ENCODE results near the gene PDE4D.

The PDE4D gene

GRCh38 chr5:59180515-59180914 lies 713.0 kb downstream of the PDE4D start:
- Histone ChIP-seq H3K36me3 (ENCODE audit: control insufficient read depth, insufficient read depth, low read length) (no peaks in the 10 kb centered on the region), H3K9ac (ENCODE audit: low read length) (no peak overlapping the region), H3K9me3 (ENCODE audit: control insufficient read depth, low read length) (no peaks in the 10 kb centered on the region), H3K27me3 (ENCODE audit: control insufficient read depth, insufficient read depth, low read length) (no peaks in the 10 kb centered on the region), H3K4me1 (ENCODE audit: control insufficient read depth, insufficient read depth, low read length) (no peaks in the 10 kb centered on the region), H3K4me3 (ENCODE audit: low read length) (no peak overlapping the region)

- Histone ChIP-seq H3K27me3 (ENCODE audit: control insufficient read depth, insufficient read depth, low read length) (no peaks in the 10 kb centered on the region), H3K36me3 (ENCODE audit: control insufficient read depth, insufficient read depth, low read length) (no peaks in the 10 kb centered on the region), H3K4me3 (ENCODE audit: low read length) (no peak overlapping the region), H3K9me3 (ENCODE audit: control insufficient read depth, low read length) (no peaks in the 10 kb centered on the region), H3K9ac (ENCODE audit: low read length) (no peak overlapping the region), H3K4me1 (ENCODE audit: control insufficient read depth, insufficient read depth, low read length) (no peaks in the 10 kb centered on the region)
Observed at GRCh38 chr5:59179704-59180103, 713.8 kb downstream of the PDE4D start.

GRCh38 chr5:59178482-59178881 lies 715.0 kb downstream of the PDE4D start:
- no peaks in the 10 kb centered on the region for H3K4me1 ChIP-seq (ENCODE audit: control insufficient read depth, insufficient read depth, low read length)
- no peak overlapping the region for H3K4me3 ChIP-seq (ENCODE audit: low read length)
- H3K9me3 ChIP-seq (ENCODE audit: control insufficient read depth, low read length): no peaks in the 10 kb centered on the region
- no peaks in the 10 kb centered on the region for H3K27me3 ChIP-seq (ENCODE audit: control insufficient read depth, insufficient read depth, low read length)
- no peak overlapping the region for H3K9ac ChIP-seq (ENCODE audit: low read length)
- no peaks in the 10 kb centered on the region for H3K36me3 ChIP-seq (ENCODE audit: control insufficient read depth, insufficient read depth, low read length)

DNA sequence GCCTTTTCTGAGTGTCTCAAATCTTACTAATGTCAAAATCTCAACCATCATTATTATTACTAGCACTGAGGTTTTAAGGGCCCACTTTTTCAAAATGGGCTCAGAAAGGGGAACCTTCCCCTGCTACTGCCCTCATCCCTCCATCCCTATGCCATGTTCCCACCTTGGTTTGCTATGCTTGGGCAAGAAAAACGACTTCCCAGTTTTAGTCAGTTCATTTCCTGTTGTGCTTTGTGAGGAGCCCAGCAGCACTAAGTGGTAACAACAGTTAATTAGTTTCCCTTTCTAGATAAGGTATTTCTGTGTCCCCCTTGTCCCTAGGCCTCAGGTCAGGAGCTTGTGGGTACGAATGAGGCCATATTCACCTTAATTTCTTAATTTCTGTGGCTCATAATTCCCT lies 715.5 kb downstream of the PDE4D start:
- Histone ChIP-seq H3K9me3 (ENCODE audit: control insufficient read depth, low read length) (no peaks in the 10 kb centered on the region), H3K4me1 (ENCODE audit: control insufficient read depth, insufficient read depth, low read length) (no peaks in the 10 kb centered on the region), H3K4me3 (ENCODE audit: low read length) (no peak overlapping the region), H3K27me3 (ENCODE audit: control insufficient read depth, insufficient read depth, low read length) (no peaks in the 10 kb centered on the region), H3K36me3 (ENCODE audit: control insufficient read depth, insufficient read depth, low read length) (no peaks in the 10 kb centered on the region), H3K9ac (ENCODE audit: low read length) (no peak overlapping the region)

DNA sequence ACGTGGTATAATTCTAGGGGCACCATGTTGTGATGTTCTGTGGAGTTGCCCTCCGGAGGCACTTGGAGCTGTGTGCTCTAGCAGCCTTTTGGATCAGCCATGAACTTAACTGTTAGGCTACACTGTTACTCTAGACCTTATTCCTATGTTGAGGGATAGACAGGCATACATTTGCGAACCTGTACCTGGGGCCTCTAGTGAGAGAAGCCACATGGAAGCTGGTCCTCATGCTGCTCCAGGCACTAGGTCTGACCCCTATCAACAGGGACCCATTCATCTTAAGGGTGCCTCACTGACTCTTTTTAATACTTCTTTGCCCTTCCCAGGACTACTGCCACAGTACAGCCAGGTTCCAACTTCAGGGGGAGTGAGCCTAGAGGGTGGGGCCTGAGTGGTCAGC lies 715.9 kb downstream of the PDE4D start:
- Histone ChIP-seq H3K4me3 (ENCODE audit: low read length) (no peak overlapping the region), H3K4me1 (ENCODE audit: control insufficient read depth, insufficient read depth, low read length) (no peaks in the 10 kb centered on the region), H3K36me3 (ENCODE audit: control insufficient read depth, insufficient read depth, low read length) (no peaks in the 10 kb centered on the region), H3K9ac (ENCODE audit: low read length) (no peak overlapping the region), H3K9me3 (ENCODE audit: control insufficient read depth, low read length) (no peaks in the 10 kb centered on the region), H3K27me3 (ENCODE audit: control insufficient read depth, insufficient read depth, low read length) (no peaks in the 10 kb centered on the region)

- Histone ChIP-seq H3K36me3 (ENCODE audit: control insufficient read depth, insufficient read depth, low read length) (no peaks in the 10 kb centered on the region), H3K9ac (ENCODE audit: low read length) (no peak overlapping the region), H3K27me3 (ENCODE audit: control insufficient read depth, insufficient read depth, low read length) (no peaks in the 10 kb centered on the region), H3K4me3 (ENCODE audit: low read length) (no peak overlapping the region), H3K4me1 (ENCODE audit: control insufficient read depth, insufficient read depth, low read length) (no peaks in the 10 kb centered on the region), H3K9me3 (ENCODE audit: control insufficient read depth, low read length) (no peaks in the 10 kb centered on the region)
Observed at GRCh38 chr5:59174248-59174844, 719.2 kb downstream of the PDE4D start.

DNA sequence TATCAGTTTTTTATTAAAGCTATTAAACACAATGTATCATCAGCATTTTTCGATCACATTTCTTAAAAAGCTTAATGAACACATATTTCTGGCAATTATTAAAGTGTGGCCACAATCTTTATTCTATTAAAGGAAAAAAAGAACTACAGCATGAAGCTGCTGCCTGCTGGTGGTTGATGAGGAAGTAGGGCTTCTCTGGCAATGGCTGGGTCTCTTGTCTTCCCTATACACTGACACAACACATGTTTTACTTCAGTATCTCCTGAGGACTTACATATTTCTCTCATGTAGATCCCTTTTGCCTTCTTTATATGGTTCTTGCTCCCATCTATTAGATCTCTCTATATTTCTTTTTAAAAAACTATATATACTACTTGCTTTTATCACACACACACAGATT lies 719.9 kb downstream of the PDE4D start:
- Histone ChIP-seq H3K9ac (ENCODE audit: low read length) (no peak overlapping the region), H3K36me3 (ENCODE audit: control insufficient read depth, insufficient read depth, low read length) (no peaks in the 10 kb centered on the region), H3K4me3 (ENCODE audit: low read length) (no peak overlapping the region)

DNA sequence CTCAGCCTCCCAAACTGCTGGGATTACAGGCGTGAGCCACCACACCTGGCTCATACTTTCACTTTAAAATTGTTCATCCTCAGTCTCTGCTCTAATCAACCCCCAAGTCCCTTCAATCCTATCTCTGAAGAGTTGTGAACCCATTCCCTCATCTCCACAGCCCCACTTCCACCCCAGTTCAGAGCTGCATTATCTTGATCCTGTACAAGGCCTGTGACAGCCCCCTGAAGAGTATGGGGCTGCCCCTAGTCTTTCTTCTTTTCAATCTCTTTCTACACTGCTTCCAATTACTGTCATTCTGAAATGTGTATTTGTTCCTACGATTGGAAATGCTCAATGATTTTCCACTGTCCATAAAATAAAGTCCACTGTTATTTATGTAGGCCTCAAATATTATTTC lies 722.4 kb downstream of the PDE4D start:
- Histone ChIP-seq H3K9me3 (ENCODE audit: control insufficient read depth, low read length) (no peaks in the 10 kb centered on the region), H3K9ac (ENCODE audit: low read length) (no peak overlapping the region), H3K27me3 (ENCODE audit: control insufficient read depth, insufficient read depth, low read length) (no peaks in the 10 kb centered on the region), H3K36me3 (ENCODE audit: control insufficient read depth, insufficient read depth, low read length) (no peaks in the 10 kb centered on the region), H3K4me1 (ENCODE audit: control insufficient read depth, insufficient read depth, low read length) (no peaks in the 10 kb centered on the region), H3K4me3 (ENCODE audit: low read length) (no peak overlapping the region)

More for the DNA sequence above, 719.9 kb downstream of the PDE4D start:
- Histone ChIP-seq H3K27me3 (ENCODE audit: control insufficient read depth, insufficient read depth, low read length) (no peaks in the 10 kb centered on the region), H3K9me3 (ENCODE audit: control insufficient read depth, low read length) (no peaks in the 10 kb centered on the region), H3K4me1 (ENCODE audit: control insufficient read depth, insufficient read depth, low read length) (no peaks in the 10 kb centered on the region)

GRCh38 chr5:59169768-59170150 lies 723.8 kb downstream of the PDE4D start:
- Histone ChIP-seq H3K4me1 (ENCODE audit: control insufficient read depth, insufficient read depth, low read length) (no peaks in the 10 kb centered on the region), H3K9me3 (ENCODE audit: control insufficient read depth, low read length) (no peaks in the 10 kb centered on the region), H3K4me3 (ENCODE audit: low read length) (no peak overlapping the region), H3K9ac (ENCODE audit: low read length) (no peak overlapping the region), H3K27me3 (ENCODE audit: control insufficient read depth, insufficient read depth, low read length) (no peaks in the 10 kb centered on the region), H3K36me3 (ENCODE audit: control insufficient read depth, insufficient read depth, low read length) (no peaks in the 10 kb centered on the region)

- H3K9ac ChIP-seq (ENCODE audit: low read length): no peak overlapping the region
- H3K27me3 ChIP-seq (ENCODE audit: control insufficient read depth, insufficient read depth, low read length): no peaks in the 10 kb centered on the region
- H3K4me1 ChIP-seq (ENCODE audit: control insufficient read depth, insufficient read depth, low read length): no peaks in the 10 kb centered on the region
- no peaks in the 10 kb centered on the region for H3K36me3 ChIP-seq (ENCODE audit: control insufficient read depth, insufficient read depth, low read length)
- H3K9me3 ChIP-seq (ENCODE audit: control insufficient read depth, low read length): no peaks in the 10 kb centered on the region
- H3K4me3 ChIP-seq (ENCODE audit: low read length): no peak overlapping the region
Observed at GRCh38 chr5:59169081-59169767, 724.3 kb downstream of the PDE4D start.

DNA sequence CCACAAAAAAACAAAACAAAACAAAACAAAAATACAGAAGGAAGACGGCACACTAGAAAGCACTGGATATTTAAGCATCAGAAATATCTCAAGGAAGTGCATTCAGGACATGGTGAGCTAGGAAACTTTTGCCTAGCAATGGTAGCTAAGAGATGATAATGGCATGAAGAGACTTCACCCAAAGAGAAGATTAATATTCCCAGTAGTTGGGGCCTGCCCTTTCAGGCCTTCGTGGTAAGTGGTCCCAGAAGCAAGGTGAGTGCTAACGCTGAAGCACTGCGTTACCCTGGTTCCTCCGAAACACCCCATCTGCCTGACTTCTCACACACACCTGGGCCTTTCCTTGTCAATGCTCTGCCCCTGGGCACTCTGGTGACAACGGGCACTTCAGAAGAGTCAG lies 725.5 kb downstream of the PDE4D start:
- Histone ChIP-seq H3K36me3 (ENCODE audit: control insufficient read depth, insufficient read depth, low read length) (no peaks in the 10 kb centered on the region), H3K9ac (ENCODE audit: low read length) (no peak overlapping the region), H3K4me3 (ENCODE audit: low read length) (no peak overlapping the region), H3K27me3 (ENCODE audit: control insufficient read depth, insufficient read depth, low read length) (no peaks in the 10 kb centered on the region), H3K4me1 (ENCODE audit: control insufficient read depth, insufficient read depth, low read length) (no peaks in the 10 kb centered on the region), H3K9me3 (ENCODE audit: control insufficient read depth, low read length) (no peaks in the 10 kb centered on the region)

GRCh38 chr5:59164041-59164830 lies 729.3 kb downstream of the PDE4D start:
- H3K4me3 ChIP-seq (ENCODE audit: low read length): no peak overlapping the region
- H3K4me1 ChIP-seq (ENCODE audit: control insufficient read depth, insufficient read depth, low read length): no peaks in the 10 kb centered on the region
- H3K36me3 ChIP-seq (ENCODE audit: control insufficient read depth, insufficient read depth, low read length): no peaks in the 10 kb centered on the region
- H3K27me3 ChIP-seq (ENCODE audit: control insufficient read depth, insufficient read depth, low read length): no peaks in the 10 kb centered on the region
- no peak overlapping the region for H3K9ac ChIP-seq (ENCODE audit: low read length)
- no peaks in the 10 kb centered on the region for H3K9me3 ChIP-seq (ENCODE audit: control insufficient read depth, low read length)

All from mucosa of stomach (tissue), 1 donor.